H1 (cell line): ENCODE measurements around the gene SLC41A1. TPM values are rescaled to one million over a fixed set of nuclear protein-coding genes. Genes with fewer than 3 reads are reported as not detected.

Source experiments
- CTCF ChIA-PET: fragments of 300-600 bp; sonication (Branson Sonifier 250); formaldehyde crosslinking; loops from one replicate; lab custom pipeline; 2021; ENCODE audit not compliant: partially characterized antibody; lab: Charles Lee
- POLR2A ChIA-PET: fragments of 300-600 bp; sonication (Branson Sonifier 250); formaldehyde crosslinking; loops from one replicate; lab custom pipeline; 2021; ENCODE audit warnings: inconsistent platforms; ENCODE audit not compliant: partially characterized antibody; lab: Charles Lee
- DNase-seq, 2 experiments: peaks; one replicate each; pipeline versions ENCODE4 v3.0.0 to v3.0.0-alpha.2; 2010 to 2022; ENCODE audit warnings: low spot score in 2 of 2, low read depth in 1 of 2, mixed read lengths in 1 of 2
- FAIRE-seq: peaks from 2 replicates; lab custom pipeline; 2011; peaks lifted over from hg19 to GRCh38; lab: Jason Lieb, UNC
- H2AFZ ChIP-seq: 2 replicates; pipeline ENCODE4 v1.8.1; 2012; ENCODE audit warnings: low read length, inconsistent platforms
- H2AK5ac ChIP-seq: 2 replicates; pipeline ENCODE4 v1.6.1; 2013; ENCODE audit warnings: low read depth, low read length
- H2BK120ac ChIP-seq: replicated peaks from 2 replicates; pipeline ENCODE3; 2013; ENCODE audit warnings: low read depth, low read length, inconsistent platforms
- H2BK12ac ChIP-seq: 2 replicates; pipeline ENCODE4 v1.6.1; 2013; ENCODE audit warnings: low read depth, low read length
- H2BK15ac ChIP-seq: 2 replicates; pipeline ENCODE4 v1.6.1; 2013; ENCODE audit warnings: low read length
- H2BK20ac ChIP-seq: 2 replicates; pipeline ENCODE4 v1.6.1; 2013; ENCODE audit warnings: low read length
- H2BK5ac ChIP-seq: 2 replicates; pipeline ENCODE4 v1.6.1; 2013; ENCODE audit warnings: low read depth, low read length
- H3K14ac ChIP-seq: 2 replicates; pipeline ENCODE4 v1.6.1; 2013; ENCODE audit warnings: inconsistent platforms; ENCODE audit not compliant: insufficient read length
- H3K18ac ChIP-seq: 2 replicates; pipeline ENCODE4 v1.6.1; 2013; ENCODE audit warnings: low read length; ENCODE audit errors: extremely low read depth
- H3K23ac ChIP-seq: 2 replicates; pipeline ENCODE4 v1.6.1; 2013; ENCODE audit warnings: inconsistent platforms; ENCODE audit not compliant: insufficient read length
- H3K23me2 ChIP-seq: 2 replicates; pipeline ENCODE4 v1.6.1; 2013; ENCODE audit warnings: low read depth, low read length
- H3K27ac ChIP-seq: 2 replicates; pipeline ENCODE4 v1.6.1; 2011; ENCODE audit warnings: low read depth, low read length, inconsistent platforms
- H3K27me3 ChIP-seq, 4 experiments: replicated peaks in 1 of 4; 1 replicate in 1 of 4; 2 replicates in 3 of 4; pipeline versions ENCODE4 v1.6.1 to v1.8.1; 2011 to 2013; ENCODE audit warnings: low read length in 3 of 4, mild to moderate bottlenecking in 3 of 4, inconsistent platforms in 2 of 4, mixed read lengths in 2 of 4, moderate library complexity in 1 of 4; ENCODE audit not compliant: control insufficient read depth in 3 of 4, insufficient read depth in 3 of 4; ENCODE audit errors: extremely low read depth in 1 of 4
- H3K36me3 ChIP-seq, 4 experiments: 2 replicates each; pipeline versions ENCODE4 v1.6.1 to v1.8.1; 2011 to 2013; ENCODE audit warnings: mild to moderate bottlenecking in 4 of 4, low read length in 3 of 4, moderate library complexity in 2 of 4, control low read depth in 1 of 4, inconsistent platforms in 1 of 4; ENCODE audit not compliant: insufficient read depth in 4 of 4, control insufficient read depth in 2 of 4
- H3K4ac ChIP-seq: replicated peaks from 2 replicates; pipeline ENCODE3; 2013; ENCODE audit warnings: low read length, low read depth, mixed read lengths, inconsistent platforms; ENCODE audit not compliant: insufficient read length
- H3K4me1 ChIP-seq, 4 experiments: replicated peaks in 1 of 4; 1 replicate in 1 of 4; 2 replicates in 3 of 4; pipeline versions ENCODE4 v1.6.1 to v1.8.1; 2011 to 2013; ENCODE audit warnings: low read length in 3 of 4, inconsistent platforms in 2 of 4, mixed read lengths in 1 of 4; ENCODE audit not compliant: insufficient read depth in 4 of 4, control insufficient read depth in 3 of 4
- H3K4me2 ChIP-seq, 2 experiments: 2 replicates each; pipeline versions ENCODE4 v1.6.1 to v1.8.1; 2011 to 2013; ENCODE audit warnings: low read depth in 2 of 2, low read length in 2 of 2, control low read depth in 1 of 2, inconsistent platforms in 1 of 2, mild to moderate bottlenecking in 1 of 2; ENCODE audit not compliant: insufficient read depth in 1 of 2
- H3K4me3 ChIP-seq, 4 experiments: fragments of 200-600, 300-600 bp in 1 of 4; sonication (generic), shearing (Covaris generic), sonication (Bioruptor Twin) in 1 of 4; 2 replicates each; pipeline versions ENCODE4 v1.5.1 to v1.8.1; 2011 to 2016; ENCODE audit warnings: low read length in 4 of 4, low read depth in 3 of 4, control low read depth in 2 of 4, inconsistent platforms in 2 of 4, mild to moderate bottlenecking in 2 of 4, mixed read lengths in 1 of 4, moderate library complexity in 1 of 4; ENCODE audit not compliant: insufficient read depth in 2 of 4; ENCODE audit errors: extremely low read depth in 1 of 4
- H3K56ac ChIP-seq: replicated peaks from 2 replicates; pipeline ENCODE3; 2013; ENCODE audit warnings: low read depth, mild to moderate bottlenecking, mixed read lengths, low read length, inconsistent platforms; ENCODE audit not compliant: insufficient read length
- H3K79me1 ChIP-seq: 2 replicates; pipeline ENCODE4 v1.6.1; 2013; ENCODE audit warnings: low read depth, low read length, control low read depth
- H3K79me2 ChIP-seq, 2 experiments: 2 replicates each; pipeline versions ENCODE4 v1.6.1 to v1.8.1; 2012 to 2013; ENCODE audit warnings: low read length in 2 of 2, mild to moderate bottlenecking in 2 of 2, inconsistent platforms in 1 of 2; ENCODE audit not compliant: insufficient read depth in 2 of 2, control insufficient read depth in 1 of 2
- H3K9ac ChIP-seq, 4 experiments: replicated peaks in 1 of 4; 1 replicate in 1 of 4; 2 replicates in 3 of 4; pipeline versions ENCODE4 v1.6.1 to v1.8.1; 2011 to 2013; ENCODE audit warnings: low read depth in 3 of 4, low read length in 3 of 4, control low read depth in 2 of 4, mild to moderate bottlenecking in 2 of 4, moderate library complexity in 2 of 4, inconsistent platforms in 1 of 4; ENCODE audit errors: extremely low read depth in 1 of 4
- H3K9me3 ChIP-seq, 2 experiments: 2 replicates each; pipeline versions ENCODE4 v1.6.1 to v1.8.1; 2012 to 2013; ENCODE audit warnings: mild to moderate bottlenecking in 2 of 2, moderate library complexity in 2 of 2, control low read depth in 1 of 2, inconsistent platforms in 1 of 2, low read depth in 1 of 2, low read length in 1 of 2, mixed read lengths in 1 of 2; ENCODE audit not compliant: insufficient read depth in 2 of 2
- H4K20me1 ChIP-seq, 2 experiments: replicated peaks in 1 of 2; 2 replicates each; pipeline versions ENCODE3 to v1.8.1; 2011 to 2013; ENCODE audit warnings: inconsistent platforms in 2 of 2, low read length in 2 of 2, mild to moderate bottlenecking in 1 of 2; ENCODE audit not compliant: insufficient read depth in 2 of 2, control insufficient read depth in 1 of 2
- H4K5ac ChIP-seq: 2 replicates; pipeline ENCODE4 v1.6.1; 2013; ENCODE audit warnings: low read length, low read depth, mixed read lengths, inconsistent platforms; ENCODE audit not compliant: insufficient read length
- H4K8ac ChIP-seq: 2 replicates; pipeline ENCODE4 v1.8.0; 2013; ENCODE audit warnings: mild to moderate bottlenecking, moderate library complexity, low read length, inconsistent platforms; ENCODE audit not compliant: insufficient read depth; ENCODE audit errors: extremely low read depth
- H4K91ac ChIP-seq: replicated peaks from 2 replicates; pipeline ENCODE3; 2013; ENCODE audit warnings: low read length, mixed read lengths, inconsistent platforms; ENCODE audit not compliant: insufficient read length
- CEBPB ChIP-seq: IDR thresholded peaks from 2 replicates; pipeline ENCODE4 v1.6.1; 2012; ENCODE audit warnings: low read depth, low read length
- CTCF ChIP-seq, 3 experiments: IDR thresholded peaks; 1 replicate in 2 of 3; 2 replicates in 1 of 3; pipeline versions ENCODE4 v1.5.1 to v1.6.1; 2011; ENCODE audit warnings: low read length in 3 of 3, mild to moderate bottlenecking in 3 of 3, inconsistent platforms in 2 of 3, low read depth in 1 of 3, moderate library complexity in 1 of 3; ENCODE audit not compliant: insufficient read depth in 1 of 3; ENCODE audit errors: control extremely low read depth in 1 of 3
- E2F6 ChIP-seq: IDR thresholded peaks from 2 replicates; pipeline ENCODE4 v1.6.1; 2012; ENCODE audit warnings: inconsistent platforms
- MAFK ChIP-seq: IDR thresholded peaks from 2 replicates; pipeline ENCODE4 v1.6.1; 2012; ENCODE audit warnings: low read depth, mild to moderate bottlenecking, improper control_type of control experiment, low read length
- RAD21 ChIP-seq, 2 experiments: IDR thresholded peaks in 1 of 2; conservative IDR thresholded peaks in 1 of 2; 2 replicates each; pipeline ENCODE4 v1.6.1; 2011; ENCODE audit warnings: low read depth in 2 of 2, low read length in 2 of 2, improper control_type of control experiment in 1 of 2, inconsistent platforms in 1 of 2, mild to moderate bottlenecking in 1 of 2, moderate library complexity in 1 of 2
- SIX5 ChIP-seq: IDR thresholded peaks from 2 replicates; pipeline ENCODE4 v1.6.1; 2011; ENCODE audit warnings: mild to moderate bottlenecking, low read depth, low read length
- WGBS, 2 experiments: shearing (Covaris generic) in 1 of 2; methylation state at CpG; one replicate each; pipeline versions ENCODE4 v1.1.6 to v1.1.7; 2013 to 2015; ENCODE audit warnings: low lambda C conversion rate in 2 of 2, mixed read lengths in 2 of 2, inconsistent platforms in 1 of 2, low coverage in 1 of 2, missing lambda C conversion rate in 1 of 2; ENCODE audit not compliant: insufficient replicate concordance in 2 of 2, insufficient coverage in 1 of 2, insufficient read length in 1 of 2; ENCODE audit errors: extremely low coverage in 1 of 2, missing lambda C conversion rate in 1 of 2; 5-methylcytosine and 5-hydroxymethylcytosine counted together
- polyA plus RNA-seq, 7 experiments: library from polyadenylated mRNA; depleted of rRNA in 3 of 7; stranded (reverse) in 5 of 7; unstranded in 2 of 7; fragments of >200 nt in 5 of 7; fragments of 200-250 nt in 2 of 7; gene quantifications; 1 replicate in 5 of 7; 2 replicates in 1 of 7; 4 replicates in 1 of 7; pipeline versions ENCODE4 v1.2.1 to v1.2.3, GENCODE V29; 2011 to 2013; ENCODE audit warnings: missing spikeins in 2 of 7, mixed read lengths in 2 of 7
- total RNA-seq: library from RNA; stranded (reverse); fragmentation: NEBNext Ultra II Directional; extraction: Animal tissue kit (Norgen Biotek cat#: 25700); gene quantifications from 2 replicates; pipeline ENCODE4 v1.2.1, GENCODE V29; 2021

Gene SLC41A1
- total and polyA plus RNA-seq, 2 of the 8 experiments (the other 6 are each of a cell fraction or from before 2014, with no cell fraction given): 41.2 to 42.3 TPM

GRCh38 chr1:205810448-205811157 is 2.4 kb downstream of the SLC41A1 start:
- Histone ChIP-seq H3K4me1 (peaks cover 2 to 7% (median 6%) of the 10 kb centered on the region in 4 experiments; a peak in 5 of 7 replicates), H2BK12ac (no peak overlapping the region), H3K79me1 (peaks cover 14% of the 10 kb centered on the region), H2BK15ac (no peak overlapping the region), H4K8ac (no peak overlapping the region), H2AFZ (no peak overlapping the region), H4K91ac (no peak overlapping the region), H3K23me2 (peaks cover 6% of the 10 kb centered on the region; the same call in 1 of the 2 replicates), H3K79me2 (peaks cover 0 to 50% of the 10 kb centered on the region in 2 experiments; a peak in 2 of 4 replicates), H3K4me2 (no peak overlapping the region; a peak in 1 of 4 replicates), H3K27ac (no peak overlapping the region), H3K4me3 (no peak overlapping the region), H4K20me1 (peaks cover 3 to 14% of the 10 kb centered on the region in 2 experiments), H2AK5ac (no peak overlapping the region), H4K5ac (no peak overlapping the region), H3K9ac (no peak overlapping the region), H3K4ac (no peak overlapping the region), H3K9me3 (no peaks in the 10 kb centered on the region), H2BK5ac (no peak overlapping the region; the same call in 1 of the 2 replicates), H2BK20ac (peak overlapping the region; percentile 22; the same call in 1 of the 2 replicates), H3K23ac (no peak overlapping the region), H2BK120ac (no peak overlapping the region), H3K36me3 (peaks cover 7 to 11% (median 7%) of the 10 kb centered on the region in 4 experiments; a peak in 5 of 8 replicates), H3K18ac (no peak overlapping the region), H3K56ac (no peak overlapping the region), H3K27me3 (peaks cover 0 to 3% (median 0%) of the 10 kb centered on the region in 4 experiments; a peak in 2 of 7 replicates), H3K14ac (no peak overlapping the region)
- WGBS, 2 experiments: 84% methylated on average over 12 of the region's 12 CpGs; no CpG with 5 or more reads in 1 of the 2 experiments
- ChIA-PET CTCF (interaction anchor here (0.7 to 6.1 kb wide), 25 partner anchors 9 to 296 kb away, joined by 3 to 79 read pairs (median 4); partner anchors contain the start of gene RAB29), POLR2A (interaction anchor here (0.8 to 1.6 kb wide), 5 partner anchors 11 to 99 kb away, joined by 3 to 6 read pairs (median 4); no protein-coding TSS in a partner anchor)
- FAIRE-seq (no peak), DNase-seq (no peak)
- peak; percentile 35 to 39 (median 37); a peak in 3 of 4 replicates for TF ChIP-seq CTCF (IDR thresholded peaks at IDR 0.05; ENCODE audit: control extremely low read depth in 1 of 3, insufficient read depth in 1 of 3, low read depth in 1 of 3, low read length in 3 of 3)
- TF ChIP-seq E2F6: 0 out of 2 replicates have a peak, but pooled peaks have one; percentile 24
- TF ChIP-seq MAFK: no peak
- no peak for TF ChIP-seq CEBPB
- TF ChIP-seq SIX5: no peak
- peak in 1 of 2 experiments; percentile 39; a peak in 2 of 4 replicates for TF ChIP-seq RAD21 (IDR thresholded peaks at IDR 0.05 in 1 of 2, conservative IDR thresholded peaks at IDR 0.05 in 1 of 2; ENCODE audit: low read depth in 2 of 2, low read length in 2 of 2)
